ENCODE results near the gene EMC7. TPM values are rescaled to one million over a fixed set of nuclear protein-coding genes. Genes with fewer than 3 reads are reported as not detected.
"Not testable (repeated sequence)": the region's sequence is repeated elsewhere in the genome, so short reads cannot be mapped to it uniquely, and the experiment has no call there.

Gene EMC7
- total RNA-seq, 2 donors from 2014 or later, result 52.7 to 56.0 TPM

GRCh38 chr15:34059946-34060345, 41.7 kb downstream of the EMC7 start:
- Histone ChIP-seq H3K36me3 (no peaks in the 10 kb centered on the region), H3K9me3 (no peaks in the 10 kb centered on the region), H3K27ac (no peak overlapping the region), H3K4me3 (no peak overlapping the region), H3K4me1 (replicated peaks) (no peaks in the 10 kb centered on the region), H3K27me3 (replicated peaks; ENCODE audit: insufficient read depth) (no peaks in the 10 kb centered on the region)
- WGBS, result 76% methylated on average over 3 of the region's 3 CpGs
- TF ChIP-seq POLR2AphosphoS5 (IDR thresholded peaks at IDR 0.05), result no peak
- no peak for TF ChIP-seq CTCF (IDR thresholded peaks at IDR 0.05)
- no peak for TF ChIP-seq POLR2A (IDR thresholded peaks at IDR 0.05)
- intact Hi-C loops (cut with DNase I), result no loop called here
- no peak for DNase-seq (ENCODE audit: low spot score)

- Histone ChIP-seq H3K27ac (no peak overlapping the region), H3K27me3 (replicated peaks; ENCODE audit: insufficient read depth) (no peaks in the 10 kb centered on the region), H3K4me3 (no peak overlapping the region), H3K36me3 (no peaks in the 10 kb centered on the region), H3K4me1 (replicated peaks) (no peaks in the 10 kb centered on the region), H3K9me3 (no peaks in the 10 kb centered on the region)
- TF ChIP-seq POLR2AphosphoS5 (IDR thresholded peaks at IDR 0.05) (no peak), POLR2A (IDR thresholded peaks at IDR 0.05) (no peak), CTCF (IDR thresholded peaks at IDR 0.05) (no peak)
- DNase-seq (ENCODE audit: low spot score), result no peak
- WGBS, result 49% methylated on average over 2 of the region's 2 CpGs
- intact Hi-C loops (cut with DNase I), result no loop called here
Measured at GRCh38 chr15:34059476-34059875, 42.2 kb downstream of the EMC7 start.

GRCh38 chr15:34056911-34057310, 44.8 kb downstream of the EMC7 start:
- WGBS, result 81% methylated on average over 5 of the region's 5 CpGs
- Histone ChIP-seq H3K4me3 (no peak overlapping the region), H3K36me3 (no peaks in the 10 kb centered on the region), H3K9me3 (no peaks in the 10 kb centered on the region), H3K27ac (no peak overlapping the region), H3K27me3 (replicated peaks; ENCODE audit: insufficient read depth) (no peaks in the 10 kb centered on the region), H3K4me1 (replicated peaks) (no peaks in the 10 kb centered on the region)
- DNase-seq (ENCODE audit: low spot score), result no peak
- intact Hi-C loops (cut with DNase I), result no loop called here
- no peak for TF ChIP-seq CTCF (IDR thresholded peaks at IDR 0.05)
- no peak for TF ChIP-seq POLR2A (IDR thresholded peaks at IDR 0.05)
- no peak for TF ChIP-seq POLR2AphosphoS5 (IDR thresholded peaks at IDR 0.05)

- no peaks in the 10 kb centered on the region for H3K9me3 ChIP-seq
- no peaks in the 10 kb centered on the region for H3K36me3 ChIP-seq
- intact Hi-C loops (cut with DNase I), result no loop called here
- H3K4me1 ChIP-seq (replicated peaks), result no peaks in the 10 kb centered on the region
- no peak for DNase-seq (ENCODE audit: low spot score)
- TF ChIP-seq CTCF (IDR thresholded peaks at IDR 0.05), result no peak
- no peak for TF ChIP-seq POLR2AphosphoS5 (IDR thresholded peaks at IDR 0.05)
- no peak for TF ChIP-seq POLR2A (IDR thresholded peaks at IDR 0.05)
- no peak overlapping the region for H3K4me3 ChIP-seq
- 73% methylated on average over 3 of the region's 3 CpGs for whole genome bisulfite sequencing
- H3K27me3 ChIP-seq (replicated peaks; ENCODE audit: insufficient read depth), result no peaks in the 10 kb centered on the region
- H3K27ac ChIP-seq, result no peak overlapping the region
Measured at GRCh38 chr15:34055868-34056595, 45.6 kb downstream of the EMC7 start.

GRCh38 chr15:34054081-34054707, 47.5 kb downstream of the EMC7 start:
- Histone ChIP-seq H3K4me1 (replicated peaks) (no peaks in the 10 kb centered on the region), H3K27ac (no peak overlapping the region), H3K4me3 (no peak overlapping the region), H3K27me3 (replicated peaks; ENCODE audit: insufficient read depth) (no peaks in the 10 kb centered on the region), H3K9me3 (no peaks in the 10 kb centered on the region), H3K36me3 (no peaks in the 10 kb centered on the region)
- TF ChIP-seq POLR2AphosphoS5 (IDR thresholded peaks at IDR 0.05), result no peak
- TF ChIP-seq POLR2A (IDR thresholded peaks at IDR 0.05), result no peak
- TF ChIP-seq CTCF (IDR thresholded peaks at IDR 0.05), result no peak
- WGBS, result 93% methylated on average over 3 of the region's 3 CpGs
- intact Hi-C loops (cut with DNase I), result no loop called here
- DNase-seq (ENCODE audit: low spot score), result no peak

GRCh38 chr15:34050385-34050784, 51.3 kb downstream of the EMC7 start:
- H3K27ac ChIP-seq; H3K36me3 ChIP-seq; H3K9me3 ChIP-seq; H3K4me1 ChIP-seq (replicated peaks); intact Hi-C loops (cut with DNase I); H3K27me3 ChIP-seq (replicated peaks; ENCODE audit: insufficient read depth); H3K4me3 ChIP-seq; DNase-seq (ENCODE audit: low spot score): not testable (repeated sequence)
- 87% methylated on average over 1 of the region's 1 CpG for WGBS

Measured in prostate gland (tissue), 2 donors.